AG04449 (cell line): Measurements from ENCODE around the gene C17orf100.
A peak's percentile ranks its signal among the peaks of the same experiment; 100 is the strongest.

ENCODE experiments used
- CTCF ChIA-PET: fragments of 350-600 bp; formaldehyde crosslinking; extraction: SDS; loops from one replicate; lab custom pipeline; 2021; ENCODE audit warnings: antibody characterized with exemption; lab: Yijun Ruan, JAX
- POLR2A ChIA-PET: fragments of 400-600, 350-600 bp; formaldehyde crosslinking; extraction: SDS; loops from one replicate; lab custom pipeline; 2020; ENCODE audit warnings: antibody characterized with exemption, inconsistent platforms; lab: Yijun Ruan, JAX
- DNase-seq: peaks from one replicate; pipeline ENCODE4 v3.0.0-alpha.2; 2010; ENCODE audit warnings: low read depth, low spot score
- H3K4me3 ChIP-seq: 2 replicates; pipeline ENCODE4 v1.5.1; 2011; ENCODE audit warnings: low read depth, mild to moderate bottlenecking, control low read depth, low read length
- CTCF ChIP-seq: IDR thresholded peaks from one replicate; pipeline ENCODE4 v1.5.1; 2011; ENCODE audit warnings: mild to moderate bottlenecking, moderate library complexity, low read length, control low read depth, inconsistent platforms; ENCODE audit not compliant: insufficient read depth; ENCODE audit errors: missing control alignments

C17orf100 gene

DNA sequence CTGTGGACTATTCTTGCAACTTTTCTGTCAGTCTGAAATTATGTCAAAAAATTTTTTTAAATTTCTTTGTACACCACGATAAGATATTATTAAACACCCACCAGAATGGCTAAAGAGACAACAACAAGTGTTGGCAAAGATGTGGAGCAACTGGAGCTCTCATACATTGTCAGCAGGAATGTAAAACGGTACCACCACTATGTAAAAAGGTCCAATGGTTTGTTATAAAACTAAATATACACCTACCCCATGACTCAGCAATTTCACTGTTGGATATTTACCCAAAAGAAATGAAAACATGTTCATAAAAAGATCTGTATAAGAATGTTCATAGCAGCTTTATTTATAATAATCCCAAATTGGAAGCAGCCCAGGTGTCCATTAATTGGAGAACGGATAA, 18.3 kb upstream of the C17orf100 start:
- ChIA-PET POLR2A (no interaction called here), CTCF (no interaction called here)
- H3K4me3 ChIP-seq = no peak overlapping the region
- no peak for TF ChIP-seq CTCF
- no peak for DNase-seq

GRCh38 chr17:6636105-6636504, 15.5 kb upstream of the C17orf100 start:
- DNase-seq = no peak
- H3K4me3 ChIP-seq = no peak overlapping the region
- no peak for TF ChIP-seq CTCF
- POLR2A ChIA-PET = interaction anchor here (0.6 kb wide), 1 partner anchor 9 kb away, joined by 3 read pairs; no protein-coding TSS in a partner anchor
- CTCF ChIA-PET = interaction anchor here (1.3 kb wide), 1 partner anchor 164 kb away, joined by 3 read pairs; no protein-coding TSS in a partner anchor

GRCh38 chr17:6636616-6637457, 14.7 kb upstream of the C17orf100 start:
- CTCF ChIA-PET = interaction anchor here (3.4 kb wide), 1 partner anchor 164 kb away, joined by 26 read pairs; no protein-coding TSS in a partner anchor
- no peak for DNase-seq
- TF ChIP-seq CTCF = no peak
- no peak overlapping the region for H3K4me3 ChIP-seq
- POLR2A ChIA-PET = no interaction called here

DNA sequence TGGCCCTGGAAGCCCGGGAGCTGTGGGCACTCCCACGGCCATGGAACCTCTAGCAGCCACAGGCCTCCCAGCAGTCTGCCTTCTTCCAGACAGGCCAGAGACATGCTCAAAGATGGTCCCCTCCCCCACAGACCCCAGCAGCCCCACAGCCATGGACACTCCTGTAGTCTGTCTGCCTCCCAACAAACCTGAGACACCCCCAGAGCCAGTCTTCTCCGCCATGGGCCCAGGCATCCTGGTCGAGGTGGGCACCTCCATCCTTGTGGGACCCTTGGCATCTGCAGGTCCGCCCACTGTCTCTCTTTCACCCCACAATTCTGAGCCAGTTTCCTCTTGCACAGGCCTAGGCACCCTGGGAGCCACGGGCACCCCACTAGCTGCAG, 14.1 kb upstream of the C17orf100 start:
- ChIA-PET CTCF (interaction anchor here (3.4 kb wide), 1 partner anchor 165 kb away, joined by 26 read pairs; no protein-coding TSS in a partner anchor), POLR2A (no interaction called here)
- no peak overlapping the region for H3K4me3 ChIP-seq
- no peak for TF ChIP-seq CTCF
- DNase-seq = no peak

- POLR2A ChIA-PET = interaction anchor here (0.6 kb wide), 1 partner anchor 1193 kb away, joined by 3 read pairs; no protein-coding TSS in a partner anchor
- H3K4me3 ChIP-seq = peak overlapping the region; percentile 97
- no peak for TF ChIP-seq CTCF
- no peak for DNase-seq
- CTCF ChIA-PET = interaction anchor here (3.4 kb wide), 1 partner anchor 166 kb away, joined by 26 read pairs; no protein-coding TSS in a partner anchor
Measured at GRCh38 chr17:6638046-6638908, 13.3 kb upstream of the C17orf100 start.
